Measurements from ENCODE around the gene PCK2. TPM values are rescaled to one million over a fixed set of nuclear protein-coding genes. Genes with fewer than 3 reads are reported as not detected.

PCK2 gene
- total and polyA plus RNA-seq, 2 of the 13 experiments (the other 11 are each of a cell fraction or from before 2014, with no cell fraction given), result 129 to 272 TPM

DNA sequence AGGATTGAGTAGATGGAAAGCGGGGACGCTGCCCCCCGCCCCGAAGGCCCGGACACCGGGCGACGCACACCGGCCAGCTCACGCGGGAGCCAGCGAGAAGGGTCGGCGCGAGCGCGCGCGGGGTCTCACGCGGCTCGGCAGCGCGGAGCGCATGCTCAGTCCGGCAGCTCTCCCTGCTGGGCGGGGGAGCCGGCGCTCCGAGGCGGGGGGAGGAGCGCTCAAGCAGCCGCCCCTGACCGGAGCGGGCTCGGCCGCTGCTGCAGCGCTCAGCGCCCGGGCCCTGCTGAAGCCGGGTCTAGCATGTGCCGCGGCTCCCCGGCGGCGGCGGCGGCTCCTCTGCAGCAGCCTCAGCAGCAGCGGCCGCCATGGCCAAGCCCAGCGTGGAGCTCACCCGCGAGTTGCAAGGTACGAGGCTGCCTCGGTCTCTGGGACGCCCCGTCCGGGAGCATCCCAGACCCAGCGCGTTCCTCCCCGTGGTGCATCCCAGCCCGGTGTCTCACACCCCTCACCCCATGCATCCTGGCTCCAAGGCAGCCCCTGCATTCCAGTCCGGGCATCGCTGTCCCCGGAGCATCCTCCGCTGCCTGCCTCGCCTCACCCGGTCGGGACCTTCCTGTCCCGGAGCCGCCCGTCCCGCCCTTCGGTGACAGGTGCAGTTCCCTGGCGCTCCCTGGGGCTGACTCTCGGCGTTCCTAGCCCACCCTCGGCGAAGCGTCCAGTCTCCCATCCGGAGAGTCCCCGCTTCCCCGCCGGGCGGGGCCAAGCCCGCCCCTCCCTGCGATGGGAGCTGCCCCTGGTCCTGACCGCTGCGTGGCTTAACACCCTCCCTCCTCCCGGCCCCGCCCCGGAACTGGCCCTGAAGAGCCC is 42.1 kb upstream of the PCK2 start, which contains the start of gene CARMIL3 (continued):
- TF ChIP-seq ZNF83 (CRISPR knock-in tag; IDR thresholded peaks at IDR 0.05; ENCODE audit: borderline replicate concordance), result peak; percentile 91; the same call in 1 of the 2 replicates
- peak; percentile 94; the same call in 1 of the 2 replicates for TF ChIP-seq ARHGAP35 (CRISPR knock-in tag; IDR thresholded peaks at IDR 0.05; ENCODE audit: borderline replicate concordance)
- no peak for TF ChIP-seq SP1 (IDR thresholded peaks at IDR 0.05)
- TF ChIP-seq SP1 (CRISPR knock-in tag; IDR thresholded peaks at IDR 0.05), result peak; percentile 87
- TF ChIP-seq, protein P1, sequence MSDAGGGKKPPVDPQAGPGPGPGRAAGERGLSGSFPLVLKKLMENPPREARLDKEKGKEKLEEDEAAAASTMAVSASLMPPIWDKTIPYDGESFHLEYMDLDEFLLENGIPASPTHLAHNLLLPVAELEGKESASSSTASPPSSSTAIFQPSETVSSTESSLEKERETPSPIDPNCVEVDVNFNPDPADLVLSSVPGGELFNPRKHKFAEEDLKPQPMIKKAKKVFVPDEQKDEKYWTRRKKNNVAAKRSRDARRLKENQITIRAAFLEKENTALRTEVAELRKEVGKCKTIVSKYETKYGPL (CRISPR knock-in tag; IDR thresholded peaks at IDR 0.05), result no peak
- TF ChIP-seq, protein P2, sequence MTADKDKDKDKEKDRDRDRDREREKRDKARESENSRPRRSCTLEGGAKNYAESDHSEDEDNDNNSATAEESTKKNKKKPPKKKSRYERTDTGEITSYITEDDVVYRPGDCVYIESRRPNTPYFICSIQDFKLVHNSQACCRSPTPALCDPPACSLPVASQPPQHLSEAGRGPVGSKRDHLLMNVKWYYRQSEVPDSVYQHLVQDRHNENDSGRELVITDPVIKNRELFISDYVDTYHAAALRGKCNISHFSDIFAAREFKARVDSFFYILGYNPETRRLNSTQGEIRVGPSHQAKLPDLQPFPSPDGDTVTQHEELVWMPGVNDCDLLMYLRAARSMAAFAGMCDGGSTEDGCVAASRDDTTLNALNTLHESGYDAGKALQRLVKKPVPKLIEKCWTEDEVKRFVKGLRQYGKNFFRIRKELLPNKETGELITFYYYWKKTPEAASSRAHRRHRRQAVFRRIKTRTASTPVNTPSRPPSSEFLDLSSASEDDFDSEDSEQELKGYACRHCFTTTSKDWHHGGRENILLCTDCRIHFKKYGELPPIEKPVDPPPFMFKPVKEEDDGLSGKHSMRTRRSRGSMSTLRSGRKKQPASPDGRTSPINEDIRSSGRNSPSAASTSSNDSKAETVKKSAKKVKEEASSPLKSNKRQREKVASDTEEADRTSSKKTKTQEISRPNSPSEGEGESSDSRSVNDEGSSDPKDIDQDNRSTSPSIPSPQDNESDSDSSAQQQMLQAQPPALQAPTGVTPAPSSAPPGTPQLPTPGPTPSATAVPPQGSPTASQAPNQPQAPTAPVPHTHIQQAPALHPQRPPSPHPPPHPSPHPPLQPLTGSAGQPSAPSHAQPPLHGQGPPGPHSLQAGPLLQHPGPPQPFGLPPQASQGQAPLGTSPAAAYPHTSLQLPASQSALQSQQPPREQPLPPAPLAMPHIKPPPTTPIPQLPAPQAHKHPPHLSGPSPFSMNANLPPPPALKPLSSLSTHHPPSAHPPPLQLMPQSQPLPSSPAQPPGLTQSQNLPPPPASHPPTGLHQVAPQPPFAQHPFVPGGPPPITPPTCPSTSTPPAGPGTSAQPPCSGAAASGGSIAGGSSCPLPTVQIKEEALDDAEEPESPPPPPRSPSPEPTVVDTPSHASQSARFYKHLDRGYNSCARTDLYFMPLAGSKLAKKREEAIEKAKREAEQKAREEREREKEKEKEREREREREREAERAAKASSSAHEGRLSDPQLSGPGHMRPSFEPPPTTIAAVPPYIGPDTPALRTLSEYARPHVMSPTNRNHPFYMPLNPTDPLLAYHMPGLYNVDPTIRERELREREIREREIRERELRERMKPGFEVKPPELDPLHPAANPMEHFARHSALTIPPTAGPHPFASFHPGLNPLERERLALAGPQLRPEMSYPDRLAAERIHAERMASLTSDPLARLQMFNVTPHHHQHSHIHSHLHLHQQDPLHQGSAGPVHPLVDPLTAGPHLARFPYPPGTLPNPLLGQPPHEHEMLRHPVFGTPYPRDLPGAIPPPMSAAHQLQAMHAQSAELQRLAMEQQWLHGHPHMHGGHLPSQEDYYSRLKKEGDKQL (CRISPR knock-in tag; IDR thresholded peaks at IDR 0.05; ENCODE audit: low read depth), result no peak
- TF ChIP-seq MAFG (CRISPR knock-in tag; IDR thresholded peaks at IDR 0.05), result no peak
- TF ChIP-seq, protein P3, sequence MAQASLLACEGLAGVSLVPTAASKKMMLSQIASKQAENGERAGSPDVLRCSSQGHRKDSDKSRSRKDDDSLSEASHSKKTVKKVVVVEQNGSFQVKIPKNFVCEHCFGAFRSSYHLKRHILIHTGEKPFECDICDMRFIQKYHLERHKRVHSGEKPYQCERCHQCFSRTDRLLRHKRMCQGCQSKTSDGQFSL (CRISPR knock-in tag; IDR thresholded peaks at IDR 0.05), result peak; percentile 56; the same call in 1 of the 2 replicates
- no peak for TF ChIP-seq PAWR (CRISPR knock-in tag; IDR thresholded peaks at IDR 0.05; ENCODE audit: borderline replicate concordance)
- TF ChIP-seq TBP (CRISPR knock-in tag; IDR thresholded peaks at IDR 0.05), result 0 out of 2 replicates have a peak, but pooled peaks have one; percentile 74
- no peak for TF ChIP-seq SMYD3 (CRISPR knock-in tag; IDR thresholded peaks at IDR 0.05)
- TF ChIP-seq XRCC5 (optimal IDR thresholded peaks at IDR 0.05; ENCODE audit: low read length), result peak; percentile 71
- TF ChIP-seq KDM1A (CRISPR knock-in tag; IDR thresholded peaks at IDR 0.05), result peak; percentile 58; the same call in 1 of the 2 replicates
- peak; percentile 64; the same call in 1 of the 2 replicates for TF ChIP-seq ZNF766 (CRISPR knock-in tag; IDR thresholded peaks at IDR 0.05; ENCODE audit: borderline replicate concordance)
- TF ChIP-seq HMG20B (CRISPR knock-in tag; conservative IDR thresholded peaks at IDR 0.05), result peak; percentile 74; the same call in 1 of the 2 replicates
- no peak; the same call in 1 of the 2 replicates for TF ChIP-seq NAIF1 (CRISPR knock-in tag; IDR thresholded peaks at IDR 0.05; ENCODE audit: borderline replicate concordance)
- TF ChIP-seq RFX3 (CRISPR knock-in tag; IDR thresholded peaks at IDR 0.05), result no peak
- no peak for TF ChIP-seq FOXP1 (IDR thresholded peaks at IDR 0.05)
- TF ChIP-seq FOXP1 (CRISPR knock-in tag; IDR thresholded peaks at IDR 0.05), result 0 out of 2 replicates have a peak, but pooled peaks have one; percentile 9
- no peak for TF ChIP-seq SNRNP70 (IDR thresholded peaks at IDR 0.05; ENCODE audit: low read depth, low read length)
- TF ChIP-seq ZNF776 (CRISPR knock-in tag; IDR thresholded peaks at IDR 0.05), result peak; percentile 96
- TF ChIP-seq NFATC3 (CRISPR knock-in tag; IDR thresholded peaks at IDR 0.05), result no peak
- no peak for TF ChIP-seq SYNCRIP (IDR thresholded peaks at IDR 0.05; ENCODE audit: insufficient read depth, low read depth, low read length)
